MM.1S (cell line): ENCODE measurements around the gene PANK2.

Experiments
- CTCF ChIP-seq: fragments of 300-600 bp; sonication (generic); IDR thresholded peaks from 2 replicates; pipeline ENCODE4 v1.5.1; 2016; ENCODE audit warnings: antibody characterized with exemption, low read length, mixed read lengths
- EZH2phosphoT487 ChIP-seq: fragments of 300-600 bp; sonication (generic); IDR thresholded peaks from 2 replicates; pipeline ENCODE4 v1.6.1; 2018; ENCODE audit warnings: antibody characterized with exemption, low read length

- TF ChIP-seq EZH2phosphoT487: no peak
- no peak for TF ChIP-seq CTCF
Measured at GRCh38 chr20:3885715-3886114, 3.5 kb upstream of the PANK2 start.
